ENCODE results near the gene HLF.

DNA sequence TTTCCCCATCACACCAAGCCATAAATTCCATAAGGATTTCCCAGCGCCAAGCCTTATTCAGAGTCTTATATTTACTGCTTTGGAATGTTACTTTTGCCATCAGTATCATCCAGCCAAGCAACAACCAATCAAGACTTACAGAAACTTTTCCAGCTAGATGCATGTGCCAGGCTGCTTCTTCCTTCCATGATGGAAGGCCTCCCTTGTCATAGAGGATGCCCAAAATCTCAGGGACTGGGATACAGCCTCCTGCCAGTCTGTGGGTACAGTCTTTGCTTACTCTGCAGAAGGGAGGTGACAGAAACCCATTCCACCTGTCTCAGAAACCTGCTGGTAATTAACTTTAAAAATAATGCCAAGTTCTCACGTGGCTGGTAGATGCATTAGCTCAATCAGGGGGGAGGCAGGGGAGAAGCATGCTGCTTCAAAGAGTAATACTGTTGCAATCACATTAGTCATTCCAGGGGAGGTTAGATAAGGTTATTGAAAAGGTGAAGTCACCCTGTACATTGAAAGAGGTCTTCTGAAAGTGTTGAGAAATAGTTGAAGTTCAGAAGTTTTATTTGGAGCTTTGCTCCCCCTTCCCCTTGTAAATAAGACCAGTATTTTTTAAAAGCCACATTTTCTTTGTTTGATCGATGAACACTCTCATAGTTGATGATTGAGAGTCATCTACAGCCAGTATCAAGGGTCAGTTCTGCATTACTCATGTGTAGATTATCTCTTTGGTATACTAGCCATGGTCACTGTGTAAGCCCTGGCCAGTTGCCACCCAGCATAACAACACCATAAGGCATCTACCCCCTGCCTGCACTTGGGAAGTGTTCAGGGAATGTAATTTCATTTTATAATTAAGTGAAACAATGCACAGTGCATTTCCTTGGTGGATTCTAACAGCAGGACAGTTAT lies 22.2 kb downstream of the HLF start:
- TF ChIP-seq EZH2 (IDR thresholded peaks at IDR 0.05; ENCODE audit: insufficient read depth, poor library complexity, severe bottlenecking) (no peak), EZH2phosphoT487 (IDR thresholded peaks at IDR 0.05; ENCODE audit: insufficient read depth, low read depth) (no peak)

Measured in GM23248 (cell line).